PC-9 (cell line): ENCODE data around the gene CPB2.

Experiments
- CTCF ChIP-seq: fragments of 200-600 bp; sonication (generic); conservative IDR thresholded peaks from 2 replicates; pipeline ENCODE4 v1.6.1; 2017; ENCODE audit warnings: mixed run types, antibody characterized with exemption, mild to moderate bottlenecking, moderate library complexity
- EZH2 ChIP-seq: fragments of 200-600 bp; sonication (generic); IDR thresholded peaks from 2 replicates; pipeline ENCODE4 v1.8.0; 2017; ENCODE audit warnings: antibody characterized with exemption, low read depth

- TF ChIP-seq CTCF (no peak), EZH2 (no peak)
Observed at GRCh38 chr13:46086985-46087384, 17.8 kb downstream of the CPB2 start.
